ENCODE results near the gene MAP4K4.

- TF ChIP-seq YY1 (IDR thresholded peaks at IDR 0.05; ENCODE audit: insufficient read depth, insufficient read length), result no peak
- TF ChIP-seq ZNF274 (IDR thresholded peaks at IDR 0.05; ENCODE audit: low read depth, low read length), result no peak
- no peak for TF ChIP-seq SUZ12 (IDR thresholded peaks at IDR 0.05; ENCODE audit: extremely low read depth, insufficient read depth, insufficient read length)
Measured at GRCh38 chr2:101816598-101816997, 119.1 kb downstream of the MAP4K4 start.
